ENCODE results near the gene ASB3. TPM values are rescaled to one million over a fixed set of nuclear protein-coding genes. Genes with fewer than 3 reads are reported as not detected.

The ASB3 gene
- total RNA-seq, 1 experiment from 2014 or later: 12.9 TPM

- Histone ChIP-seq H3K4me1 (ENCODE audit: control insufficient read depth, insufficient read depth, low read length) (peaks cover 12% of the 10 kb centered on the region), H3K27me3 (ENCODE audit: control insufficient read depth, insufficient read depth, low read length) (no peaks in the 10 kb centered on the region), H3K36me3 (ENCODE audit: control insufficient read depth, insufficient read depth, low read length) (no peaks in the 10 kb centered on the region), H3K4me3 (ENCODE audit: low read depth in 2 of 2, low read length in 2 of 2) (no peak overlapping the region), H3K27ac (ENCODE audit: low read length) (no peak overlapping the region), H3K9me3 (ENCODE audit: control insufficient read depth, insufficient read depth, low read depth, low read length) (no peaks in the 10 kb centered on the region)
- DNase-seq (ENCODE audit: low read depth, low spot score): no peak
- ATAC-seq: no peak
- ChIA-PET POLR2A (no interaction called here), CTCF (no interaction called here)
- in situ Hi-C loops (cut with HindIII; ENCODE audit: low pct_unique_long_range_greater_than_20kb, low sequenced_read_pairs): no loop called here
- BruUV-seq (replicated peaks): no TSS peak
- no peak for TF ChIP-seq POLR2AphosphoS5 (IDR thresholded peaks at IDR 0.05; ENCODE audit: low read depth, low read length)
- intact Hi-C loops (cut with micrococcal nuclease; ENCODE audit: unreplicated experiment): no loop called here
Observed at GRCh38 chr2:53769318-53769945, 17.3 kb downstream of the ASB3 start.

GRCh38 chr2:53768242-53768542 lies 18.6 kb downstream of the ASB3 start:
- Histone ChIP-seq H3K36me3 (ENCODE audit: control insufficient read depth, insufficient read depth, low read length) (no peaks in the 10 kb centered on the region), H3K4me1 (ENCODE audit: control insufficient read depth, insufficient read depth, low read length) (peaks cover 12% of the 10 kb centered on the region), H3K27me3 (ENCODE audit: control insufficient read depth, insufficient read depth, low read length) (no peaks in the 10 kb centered on the region), H3K27ac (ENCODE audit: low read length) (peak overlapping the region; percentile 90), H3K9me3 (ENCODE audit: control insufficient read depth, insufficient read depth, low read depth, low read length) (no peaks in the 10 kb centered on the region), H3K4me3 (ENCODE audit: low read depth in 2 of 2, low read length in 2 of 2) (peak overlapping the region; percentile 75 to 82)
- CTCF ChIA-PET: no interaction called here
- ATAC-seq (peak; percentile 88), DNase-seq (ENCODE audit: low read depth, low spot score) (no peak)
- intact Hi-C loops (cut with micrococcal nuclease; ENCODE audit: unreplicated experiment) (no loop called here), in situ Hi-C loops (cut with HindIII; ENCODE audit: low pct_unique_long_range_greater_than_20kb, low sequenced_read_pairs) (no loop called here)
- POLR2A ChIA-PET: interaction anchor here (0.6 kb wide), 2 partner anchors 11 to 381 kb away, joined by 3 to 4 read pairs; no protein-coding TSS in a partner anchor
- TF ChIP-seq SIN3A (IDR thresholded peaks at IDR 0.05; ENCODE audit: borderline replicate concordance, insufficient read depth, low read depth, low read length) (no peak), CTCF (IDR thresholded peaks at IDR 0.05) (no peak), REST (IDR thresholded peaks at IDR 0.05; ENCODE audit: insufficient read depth in 1 of 2, low read depth in 2 of 2, low read length in 1 of 2) (no peak), POLR2AphosphoS5 (IDR thresholded peaks at IDR 0.05; ENCODE audit: low read depth, low read length) (no peak)
- BruUV-seq (replicated peaks): no TSS peak

GRCh38 chr2:53767405-53768241 lies 19.1 kb downstream of the ASB3 start, which contains the start of gene CHAC2:
CHAC2 (plus strand) TSS chr2:53767804; CDS start chr2:53767887, 83 bp downstream.
- ChIA-PET CTCF (no interaction called here), POLR2A (interaction anchor here (0.6 kb wide), 1 partner anchor 381 kb away, joined by 3 read pairs; no protein-coding TSS in a partner anchor)
- no TSS peak for BruUV-seq (replicated peaks)
- Histone ChIP-seq H3K9me3 (ENCODE audit: control insufficient read depth, insufficient read depth, low read depth, low read length) (no peaks in the 10 kb centered on the region), H3K4me1 (ENCODE audit: control insufficient read depth, insufficient read depth, low read length) (peaks cover 12% of the 10 kb centered on the region), H3K27me3 (ENCODE audit: control insufficient read depth, insufficient read depth, low read length) (no peaks in the 10 kb centered on the region), H3K4me3 (ENCODE audit: low read depth in 2 of 2, low read length in 2 of 2) (peak within 1 kb of the TSS; percentile 75 to 82), H3K36me3 (ENCODE audit: control insufficient read depth, insufficient read depth, low read length) (no peaks in the 10 kb centered on the region), H3K27ac (ENCODE audit: low read length) (peak within 1 kb of the TSS; percentile 90)
- DNase-seq (ENCODE audit: low read depth, low spot score) (peak; percentile 72), ATAC-seq (peak; percentile 98)
- in situ Hi-C loops (cut with HindIII; ENCODE audit: low pct_unique_long_range_greater_than_20kb, low sequenced_read_pairs) (no loop called here), intact Hi-C loops (cut with micrococcal nuclease; ENCODE audit: unreplicated experiment) (no loop called here)
- TF ChIP-seq CTCF (IDR thresholded peaks at IDR 0.05): no peak
- TF ChIP-seq REST (IDR thresholded peaks at IDR 0.05; ENCODE audit: insufficient read depth in 1 of 2, low read depth in 2 of 2, low read length in 1 of 2): no peak
- TF ChIP-seq POLR2AphosphoS5 (IDR thresholded peaks at IDR 0.05; ENCODE audit: low read depth, low read length): peak; percentile 75
- 0 out of 2 replicates have a peak, but pooled peaks have one; percentile 33 for TF ChIP-seq SIN3A (IDR thresholded peaks at IDR 0.05; ENCODE audit: borderline replicate concordance, insufficient read depth, low read depth, low read length)
- TF ChIP-seq TCF7L2 (IDR thresholded peaks at IDR 0.05; ENCODE audit: low read depth, low read length): peak; percentile 1; the same call in 1 of the 2 replicates

All from Panc1 (cell line).